Left ventricle myocardium inferior (tissue), 1 donor: Measurements from ENCODE around the gene NAV2. TPM values are rescaled to one million over a fixed set of nuclear protein-coding genes. Genes with fewer than 3 reads are reported as not detected.

Source experiments
- DNase-seq: peaks from one replicate; pipeline ENCODE4 v3.0.0-alpha.2; 2020
- H3K27ac ChIP-seq: fragments of 200-600 bp; replicated peaks from 2 replicates; pipeline ENCODE4 v1.8.0; 2021
- H3K27me3 ChIP-seq: fragments of 200-600 bp; 2 replicates; pipeline ENCODE4 v1.8.0; 2021; ENCODE audit warnings: low read depth
- H3K36me3 ChIP-seq: fragments of 200-600 bp; 2 replicates; pipeline ENCODE4 v1.8.0; 2021
- H3K4me1 ChIP-seq: fragments of 200-600 bp; 2 replicates; pipeline ENCODE4 v1.8.0; 2021
- H3K4me3 ChIP-seq: fragments of 200-600 bp; 2 replicates; pipeline ENCODE4 v1.8.0; 2021; ENCODE audit warnings: mild to moderate bottlenecking, moderate library complexity
- H3K9me3 ChIP-seq: fragments of 200-600 bp; replicated peaks from 2 replicates; pipeline ENCODE4 v1.8.0; 2021
- intact Hi-C: fragments of 100-400 bp; cut with micrococcal nuclease; formaldehyde crosslinking; loops from one replicate; pipeline ENCODE4 v1.11.0; 2022
- total RNA-seq: library from RNA; stranded (reverse); fragmentation: NEBNext Ultra II Directional; extraction: Animal tissue kit (Norgen Biotek cat#: 25700); gene quantifications from one replicate; pipeline ENCODE4 v1.2.1, GENCODE V29; 2021
- TF ChIP-seq, protein P1 (sequence below): fragments of 200-600 bp; IDR thresholded peaks from 2 replicates; pipeline ENCODE4 v1.8.0; 2021; ENCODE audit warnings: antibody characterized with exemption, mild to moderate bottlenecking, borderline replicate concordance
- donor health status: DM: no; HTN: yes; CAD: no; lungs with severe emphysema.

NAV2 gene
- total RNA-seq, 1 donor from 2014 or later: 14.3 TPM

DNA sequence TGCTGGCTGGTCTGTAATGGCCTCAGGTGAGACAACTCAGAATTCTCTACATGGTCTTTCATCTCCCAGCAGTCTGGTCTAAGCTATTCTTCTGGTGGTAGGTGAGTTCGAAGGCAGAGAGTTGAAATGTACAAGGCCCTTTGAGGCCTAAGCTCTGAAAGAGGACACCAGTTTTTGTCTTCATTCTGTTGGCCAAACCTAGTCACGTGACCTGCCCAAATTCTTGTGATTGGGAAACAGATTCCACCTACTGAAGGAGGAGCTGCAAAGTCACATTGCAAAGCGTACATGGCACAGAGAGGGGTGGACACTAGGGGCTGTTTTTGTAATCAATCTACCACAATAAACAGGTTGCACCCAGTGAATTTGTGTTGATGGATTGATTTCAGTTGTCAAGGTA, 193.5 kb downstream of the NAV2 start:
- Histone ChIP-seq H3K27me3 (no peaks in the 10 kb centered on the region), H3K4me3 (no peak overlapping the region), H3K9me3 (no peaks in the 10 kb centered on the region), H3K27ac (no peak overlapping the region), H3K36me3 (no peaks in the 10 kb centered on the region), H3K4me1 (peaks cover 23% of the 10 kb centered on the region)
- intact Hi-C loops: no loop called here
- no peak for DNase-seq
- TF ChIP-seq, protein P1, sequence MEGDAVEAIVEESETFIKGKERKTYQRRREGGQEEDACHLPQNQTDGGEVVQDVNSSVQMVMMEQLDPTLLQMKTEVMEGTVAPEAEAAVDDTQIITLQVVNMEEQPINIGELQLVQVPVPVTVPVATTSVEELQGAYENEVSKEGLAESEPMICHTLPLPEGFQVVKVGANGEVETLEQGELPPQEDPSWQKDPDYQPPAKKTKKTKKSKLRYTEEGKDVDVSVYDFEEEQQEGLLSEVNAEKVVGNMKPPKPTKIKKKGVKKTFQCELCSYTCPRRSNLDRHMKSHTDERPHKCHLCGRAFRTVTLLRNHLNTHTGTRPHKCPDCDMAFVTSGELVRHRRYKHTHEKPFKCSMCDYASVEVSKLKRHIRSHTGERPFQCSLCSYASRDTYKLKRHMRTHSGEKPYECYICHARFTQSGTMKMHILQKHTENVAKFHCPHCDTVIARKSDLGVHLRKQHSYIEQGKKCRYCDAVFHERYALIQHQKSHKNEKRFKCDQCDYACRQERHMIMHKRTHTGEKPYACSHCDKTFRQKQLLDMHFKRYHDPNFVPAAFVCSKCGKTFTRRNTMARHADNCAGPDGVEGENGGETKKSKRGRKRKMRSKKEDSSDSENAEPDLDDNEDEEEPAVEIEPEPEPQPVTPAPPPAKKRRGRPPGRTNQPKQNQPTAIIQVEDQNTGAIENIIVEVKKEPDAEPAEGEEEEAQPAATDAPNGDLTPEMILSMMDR: no peak

DNA sequence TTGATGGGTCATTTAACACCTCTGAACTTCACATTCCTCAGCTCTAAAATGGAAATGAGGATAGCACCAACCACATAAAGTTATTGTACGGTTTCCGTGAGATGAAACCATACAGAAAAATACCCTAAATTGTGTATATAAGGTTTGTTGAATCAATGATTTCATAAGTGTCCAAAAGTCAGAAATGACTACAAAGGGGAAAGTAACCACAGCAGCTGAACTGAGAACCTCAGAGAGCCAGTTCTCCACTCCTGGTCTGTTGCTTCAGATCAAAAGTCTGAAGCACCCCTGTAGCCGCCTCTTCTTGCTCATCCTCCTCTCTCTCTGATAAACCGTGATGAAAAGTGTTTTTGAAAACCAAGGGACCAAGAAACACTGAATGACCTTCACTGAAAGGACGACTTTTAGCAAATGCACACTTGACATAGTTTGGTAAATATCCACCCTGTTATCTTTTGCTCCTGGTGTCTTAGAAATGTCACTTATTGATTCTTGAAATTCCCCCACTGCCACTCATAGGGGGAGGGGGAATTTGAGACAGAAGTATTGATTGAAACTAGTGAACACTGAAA, 194.5 kb downstream of the NAV2 start:
- Histone ChIP-seq H3K36me3 (no peaks in the 10 kb centered on the region), H3K9me3 (no peaks in the 10 kb centered on the region), H3K4me3 (no peak overlapping the region), H3K27me3 (no peaks in the 10 kb centered on the region), H3K27ac (no peak overlapping the region), H3K4me1 (peaks cover 31% of the 10 kb centered on the region)
- TF ChIP-seq, protein P1: no peak
- no peak for DNase-seq
- intact Hi-C loops: no loop called here

DNA sequence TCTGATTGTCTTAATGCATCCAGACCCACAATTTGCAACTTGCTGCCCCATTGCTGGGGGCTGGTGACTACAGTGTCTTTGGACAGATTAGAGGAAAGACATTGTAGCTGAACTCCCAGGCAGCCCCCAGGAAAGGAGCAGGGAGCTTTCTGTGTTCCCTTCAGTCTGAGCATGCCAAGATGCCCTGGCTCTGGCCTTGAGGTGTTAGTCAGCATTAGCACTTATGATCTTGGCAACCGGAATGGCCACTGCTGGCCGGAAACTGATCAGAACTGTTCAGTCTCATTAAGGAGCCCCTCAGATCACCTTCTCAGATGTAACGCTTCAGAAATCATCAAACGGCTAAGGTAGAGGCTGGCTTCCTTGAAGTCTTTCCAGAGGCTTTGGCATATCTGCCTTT, 195.2 kb downstream of the NAV2 start:
- Histone ChIP-seq H3K4me1 (peaks cover 36% of the 10 kb centered on the region), H3K27ac (no peak overlapping the region), H3K9me3 (no peaks in the 10 kb centered on the region), H3K36me3 (no peaks in the 10 kb centered on the region), H3K4me3 (no peak overlapping the region), H3K27me3 (no peaks in the 10 kb centered on the region)
- TF ChIP-seq, protein P1: no peak
- intact Hi-C loops: no loop called here
- no peak for DNase-seq

DNA sequence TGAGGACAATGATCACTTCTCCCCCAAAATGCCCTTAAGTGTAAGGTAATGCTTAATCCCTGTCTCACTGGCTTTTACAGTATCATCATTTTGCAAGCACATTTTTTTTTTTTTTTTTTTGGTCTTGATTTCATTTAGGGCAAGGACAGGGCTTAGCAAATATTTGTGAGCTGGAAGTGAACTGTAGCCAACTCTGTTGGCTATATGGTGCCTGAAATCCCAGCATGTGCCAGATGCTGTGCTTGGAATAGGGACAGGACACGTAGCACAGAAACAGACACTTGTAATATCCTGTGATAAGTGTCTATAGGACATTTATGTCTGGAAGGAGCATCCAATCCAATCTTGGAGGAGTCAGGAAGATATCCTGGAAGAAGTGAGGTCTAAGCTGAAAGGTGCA, 198.3 kb downstream of the NAV2 start:
- DNase-seq: no peak
- TF ChIP-seq, protein P1: no peak
- Histone ChIP-seq H3K4me3 (no peak overlapping the region), H3K4me1 (peaks cover 41% of the 10 kb centered on the region), H3K9me3 (no peaks in the 10 kb centered on the region), H3K27ac (no peak overlapping the region), H3K27me3 (no peaks in the 10 kb centered on the region), H3K36me3 (no peaks in the 10 kb centered on the region)
- intact Hi-C loops: no loop called here

DNA sequence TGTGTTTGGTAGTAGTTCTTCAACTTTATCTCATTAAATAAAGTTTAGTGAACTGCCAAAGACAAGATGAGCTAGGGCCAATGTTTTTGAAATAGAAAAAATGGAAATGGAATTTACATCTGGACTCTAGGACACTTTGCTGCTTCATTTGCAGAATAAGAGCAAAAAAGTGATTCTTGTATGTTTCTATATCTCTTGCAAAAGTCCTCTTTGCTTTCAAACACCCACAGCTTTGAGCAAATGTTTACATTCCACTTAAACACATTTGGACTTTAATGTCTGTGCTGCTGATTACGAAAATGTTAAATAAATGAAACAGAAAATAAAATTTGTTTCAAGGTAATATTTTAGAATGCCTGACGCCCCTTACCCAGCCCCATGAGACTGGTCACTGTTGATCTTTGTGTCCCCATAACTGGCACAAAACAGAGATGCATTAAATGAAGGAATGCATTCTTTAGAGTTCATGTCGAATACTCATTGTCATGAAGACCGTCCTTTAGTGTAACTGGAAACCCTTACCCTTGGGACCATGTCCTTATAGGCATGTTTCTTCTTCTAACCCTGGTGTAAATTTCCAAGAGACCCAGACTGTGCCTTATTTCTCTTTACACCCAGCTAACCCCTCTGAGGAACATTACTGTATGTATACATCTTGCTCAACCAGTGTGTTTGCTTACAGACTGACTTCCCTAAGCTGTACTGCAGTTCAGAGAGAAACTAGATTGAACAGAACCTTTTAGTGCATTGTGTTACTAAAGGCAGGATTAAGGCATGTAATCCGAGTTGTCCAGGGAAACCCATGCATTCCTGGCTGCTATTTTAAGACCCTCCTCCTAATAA, 199.7 kb downstream of the NAV2 start:
- DNase-seq: no peak
- peaks cover 52% of the 10 kb centered on the region for H3K4me1 ChIP-seq
- H3K27ac ChIP-seq: no peak overlapping the region
- no peak overlapping the region for H3K4me3 ChIP-seq
- no peaks in the 10 kb centered on the region for H3K36me3 ChIP-seq
- intact Hi-C loops: no loop called here
- TF ChIP-seq, protein P1: no peak
- H3K27me3 ChIP-seq: no peaks in the 10 kb centered on the region
- no peaks in the 10 kb centered on the region for H3K9me3 ChIP-seq
